ENCODE results near the gene PCSK6.
"Not testable (repeated sequence)": the region's sequence is repeated elsewhere in the genome, so short reads cannot be mapped to it uniquely, and the experiment has no call there.

The PCSK6 gene

GRCh38 chr15:101455291-101456025 lies 34.0 kb downstream of the PCSK6 start:
- no peak overlapping the region for H3K9ac ChIP-seq (ENCODE audit: low read depth, low read length)
- no peaks in the 10 kb centered on the region for H3K9me3 ChIP-seq (ENCODE audit: control insufficient read depth, insufficient read depth, low read length)
- no peak overlapping the region for H3K27ac ChIP-seq (ENCODE audit: low read depth, low read length)
- no peaks in the 10 kb centered on the region for H3K27me3 ChIP-seq (ENCODE audit: control insufficient read depth, insufficient read depth, low read length)
- H3K36me3 ChIP-seq (ENCODE audit: control insufficient read depth, insufficient read depth, low read length) = no peaks in the 10 kb centered on the region
- no peaks in the 10 kb centered on the region for H3K4me1 ChIP-seq (ENCODE audit: control insufficient read depth, insufficient read depth, low read length)
- no peak overlapping the region for H3K4me3 ChIP-seq (ENCODE audit: low read depth, low read length)

GRCh38 chr15:101454781-101455180 lies 34.7 kb downstream of the PCSK6 start:
- H3K27me3 ChIP-seq (ENCODE audit: control insufficient read depth, insufficient read depth, low read length); H3K9ac ChIP-seq (ENCODE audit: low read depth, low read length); H3K36me3 ChIP-seq (ENCODE audit: control insufficient read depth, insufficient read depth, low read length); H3K4me1 ChIP-seq (ENCODE audit: control insufficient read depth, insufficient read depth, low read length); H3K9me3 ChIP-seq (ENCODE audit: control insufficient read depth, insufficient read depth, low read length); H3K4me3 ChIP-seq (ENCODE audit: low read depth, low read length); H3K27ac ChIP-seq (ENCODE audit: low read depth, low read length): not testable (repeated sequence)

GRCh38 chr15:101454365-101454764 lies 35.1 kb downstream of the PCSK6 start:
- Histone ChIP-seq H3K27ac (ENCODE audit: low read depth, low read length) (no peak overlapping the region), H3K9ac (ENCODE audit: low read depth, low read length) (no peak overlapping the region), H3K27me3 (ENCODE audit: control insufficient read depth, insufficient read depth, low read length) (no peaks in the 10 kb centered on the region), H3K4me3 (ENCODE audit: low read depth, low read length) (no peak overlapping the region), H3K4me1 (ENCODE audit: control insufficient read depth, insufficient read depth, low read length) (no peaks in the 10 kb centered on the region), H3K36me3 (ENCODE audit: control insufficient read depth, insufficient read depth, low read length) (no peaks in the 10 kb centered on the region), H3K9me3 (ENCODE audit: control insufficient read depth, insufficient read depth, low read length) (no peaks in the 10 kb centered on the region)

GRCh38 chr15:101453123-101454120 lies 36.1 kb downstream of the PCSK6 start:
- no peaks in the 10 kb centered on the region for H3K27me3 ChIP-seq (ENCODE audit: control insufficient read depth, insufficient read depth, low read length)
- no peak overlapping the region for H3K27ac ChIP-seq (ENCODE audit: low read depth, low read length)
- H3K4me3 ChIP-seq (ENCODE audit: low read depth, low read length) = no peak overlapping the region
- no peaks in the 10 kb centered on the region for H3K9me3 ChIP-seq (ENCODE audit: control insufficient read depth, insufficient read depth, low read length)
- H3K4me1 ChIP-seq (ENCODE audit: control insufficient read depth, insufficient read depth, low read length) = no peaks in the 10 kb centered on the region
- no peak overlapping the region for H3K9ac ChIP-seq (ENCODE audit: low read depth, low read length)
- no peaks in the 10 kb centered on the region for H3K36me3 ChIP-seq (ENCODE audit: control insufficient read depth, insufficient read depth, low read length)

- Histone ChIP-seq H3K27me3 (ENCODE audit: control insufficient read depth, insufficient read depth, low read length) (no peaks in the 10 kb centered on the region), H3K4me3 (ENCODE audit: low read depth, low read length) (no peak overlapping the region), H3K9ac (ENCODE audit: low read depth, low read length) (no peak overlapping the region), H3K9me3 (ENCODE audit: control insufficient read depth, insufficient read depth, low read length) (no peaks in the 10 kb centered on the region), H3K36me3 (ENCODE audit: control insufficient read depth, insufficient read depth, low read length) (no peaks in the 10 kb centered on the region), H3K27ac (ENCODE audit: low read depth, low read length) (no peak overlapping the region), H3K4me1 (ENCODE audit: control insufficient read depth, insufficient read depth, low read length) (no peaks in the 10 kb centered on the region)
Measured at GRCh38 chr15:101452572-101452971, 36.9 kb downstream of the PCSK6 start.

- Histone ChIP-seq H3K9me3 (ENCODE audit: control insufficient read depth, insufficient read depth, low read length) (no peaks in the 10 kb centered on the region), H3K27ac (ENCODE audit: low read depth, low read length) (no peak overlapping the region), H3K27me3 (ENCODE audit: control insufficient read depth, insufficient read depth, low read length) (no peaks in the 10 kb centered on the region)
Measured at GRCh38 chr15:101451846-101452245, 37.7 kb downstream of the PCSK6 start.

GRCh38 chr15:101451266-101451799 lies 38.2 kb downstream of the PCSK6 start:
- H3K27ac ChIP-seq (ENCODE audit: low read depth, low read length) = no peak overlapping the region
- H3K4me3 ChIP-seq (ENCODE audit: low read depth, low read length) = no peak overlapping the region
- no peaks in the 10 kb centered on the region for H3K27me3 ChIP-seq (ENCODE audit: control insufficient read depth, insufficient read depth, low read length)
- H3K9me3 ChIP-seq (ENCODE audit: control insufficient read depth, insufficient read depth, low read length) = no peaks in the 10 kb centered on the region
- no peak overlapping the region for H3K9ac ChIP-seq (ENCODE audit: low read depth, low read length)
- H3K36me3 ChIP-seq (ENCODE audit: control insufficient read depth, insufficient read depth, low read length) = no peaks in the 10 kb centered on the region
- no peaks in the 10 kb centered on the region for H3K4me1 ChIP-seq (ENCODE audit: control insufficient read depth, insufficient read depth, low read length)

More at GRCh38 chr15:101451846-101452245, 37.7 kb downstream of the PCSK6 start:
- Histone ChIP-seq H3K9ac (ENCODE audit: low read depth, low read length) (no peak overlapping the region), H3K36me3 (ENCODE audit: control insufficient read depth, insufficient read depth, low read length) (no peaks in the 10 kb centered on the region), H3K4me3 (ENCODE audit: low read depth, low read length) (no peak overlapping the region), H3K4me1 (ENCODE audit: control insufficient read depth, insufficient read depth, low read length) (no peaks in the 10 kb centered on the region)

GRCh38 chr15:101450403-101451265 lies 38.9 kb downstream of the PCSK6 start:
- Histone ChIP-seq H3K27me3 (ENCODE audit: control insufficient read depth, insufficient read depth, low read length) (no peaks in the 10 kb centered on the region), H3K27ac (ENCODE audit: low read depth, low read length) (no peak overlapping the region), H3K9ac (ENCODE audit: low read depth, low read length) (no peak overlapping the region), H3K36me3 (ENCODE audit: control insufficient read depth, insufficient read depth, low read length) (no peaks in the 10 kb centered on the region), H3K9me3 (ENCODE audit: control insufficient read depth, insufficient read depth, low read length) (no peaks in the 10 kb centered on the region), H3K4me3 (ENCODE audit: low read depth, low read length) (no peak overlapping the region), H3K4me1 (ENCODE audit: control insufficient read depth, insufficient read depth, low read length) (no peaks in the 10 kb centered on the region)

GRCh38 chr15:101449471-101450402 lies 39.8 kb downstream of the PCSK6 start:
- no peaks in the 10 kb centered on the region for H3K4me1 ChIP-seq (ENCODE audit: control insufficient read depth, insufficient read depth, low read length)
- H3K27ac ChIP-seq (ENCODE audit: low read depth, low read length) = no peak overlapping the region
- no peak overlapping the region for H3K9ac ChIP-seq (ENCODE audit: low read depth, low read length)
- no peak overlapping the region for H3K4me3 ChIP-seq (ENCODE audit: low read depth, low read length)
- H3K36me3 ChIP-seq (ENCODE audit: control insufficient read depth, insufficient read depth, low read length) = no peaks in the 10 kb centered on the region
- H3K27me3 ChIP-seq (ENCODE audit: control insufficient read depth, insufficient read depth, low read length) = no peaks in the 10 kb centered on the region
- H3K9me3 ChIP-seq (ENCODE audit: control insufficient read depth, insufficient read depth, low read length) = no peaks in the 10 kb centered on the region

GRCh38 chr15:101448336-101448735 lies 41.2 kb downstream of the PCSK6 start:
- Histone ChIP-seq H3K9ac (ENCODE audit: low read depth, low read length) (no peak overlapping the region), H3K27me3 (ENCODE audit: control insufficient read depth, insufficient read depth, low read length) (no peaks in the 10 kb centered on the region), H3K27ac (ENCODE audit: low read depth, low read length) (no peak overlapping the region), H3K9me3 (ENCODE audit: control insufficient read depth, insufficient read depth, low read length) (no peaks in the 10 kb centered on the region), H3K36me3 (ENCODE audit: control insufficient read depth, insufficient read depth, low read length) (no peaks in the 10 kb centered on the region), H3K4me1 (ENCODE audit: control insufficient read depth, insufficient read depth, low read length) (no peaks in the 10 kb centered on the region), H3K4me3 (ENCODE audit: low read depth, low read length) (no peak overlapping the region)

All from HUES48 (cell line).